A549 (cell line): ENCODE results near the gene SYT12.

ENCODE experiments used
- HDAC2 ChIP-seq: fragments of 200-600 bp; sonication (generic); IDR thresholded peaks from 2 replicates; pipeline ENCODE4 v1.6.1; 2016
- POLR2A ChIP-seq: IDR thresholded peaks from 2 replicates; pipeline ENCODE4 v1.6.1; 2012; ENCODE audit warnings: mild to moderate bottlenecking, low read length
- ZFP36 ChIP-seq: fragments of 450-650 bp; IDR thresholded peaks from 2 replicates; pipeline ENCODE4 v1.6.1; 2014; ENCODE audit warnings: borderline replicate concordance; ENCODE audit not compliant: partially characterized antibody
- TF ChIP-seq, protein P1 (sequence below): fragments of >200 bp; sonication (Bioruptor Twin); formaldehyde crosslinking; IDR thresholded peaks from 3 replicates; pipeline ENCODE4 v1.5.1; 2016
- TF ChIP-seq, protein P2 (sequence below): IDR thresholded peaks from 2 replicates; pipeline ENCODE4 v1.6.1; 2012

DNA sequence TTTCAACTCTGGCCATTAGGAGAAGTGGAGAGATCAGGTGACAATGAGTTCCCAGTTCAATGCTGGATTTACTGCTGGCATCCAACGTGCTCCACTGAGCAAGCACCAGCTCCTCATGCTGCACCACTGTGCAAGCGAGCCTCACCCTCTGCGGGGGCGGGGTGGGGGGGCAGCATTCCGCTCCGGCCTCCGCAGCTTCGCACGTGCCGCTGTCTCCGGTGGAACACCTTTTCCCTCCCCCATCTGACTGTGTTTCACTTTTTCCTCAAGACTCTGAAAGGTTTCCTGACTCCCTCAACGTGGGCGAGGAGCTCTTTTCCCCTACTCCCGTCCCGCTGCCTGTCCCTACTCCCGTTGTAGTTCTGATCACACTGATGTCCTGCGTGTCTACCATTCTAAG lies 32.9 kb downstream of the SYT12 start:
- TF ChIP-seq HDAC2 (no peak), ZFP36 (no peak), POLR2A (no peak)
- TF ChIP-seq, protein P1, sequence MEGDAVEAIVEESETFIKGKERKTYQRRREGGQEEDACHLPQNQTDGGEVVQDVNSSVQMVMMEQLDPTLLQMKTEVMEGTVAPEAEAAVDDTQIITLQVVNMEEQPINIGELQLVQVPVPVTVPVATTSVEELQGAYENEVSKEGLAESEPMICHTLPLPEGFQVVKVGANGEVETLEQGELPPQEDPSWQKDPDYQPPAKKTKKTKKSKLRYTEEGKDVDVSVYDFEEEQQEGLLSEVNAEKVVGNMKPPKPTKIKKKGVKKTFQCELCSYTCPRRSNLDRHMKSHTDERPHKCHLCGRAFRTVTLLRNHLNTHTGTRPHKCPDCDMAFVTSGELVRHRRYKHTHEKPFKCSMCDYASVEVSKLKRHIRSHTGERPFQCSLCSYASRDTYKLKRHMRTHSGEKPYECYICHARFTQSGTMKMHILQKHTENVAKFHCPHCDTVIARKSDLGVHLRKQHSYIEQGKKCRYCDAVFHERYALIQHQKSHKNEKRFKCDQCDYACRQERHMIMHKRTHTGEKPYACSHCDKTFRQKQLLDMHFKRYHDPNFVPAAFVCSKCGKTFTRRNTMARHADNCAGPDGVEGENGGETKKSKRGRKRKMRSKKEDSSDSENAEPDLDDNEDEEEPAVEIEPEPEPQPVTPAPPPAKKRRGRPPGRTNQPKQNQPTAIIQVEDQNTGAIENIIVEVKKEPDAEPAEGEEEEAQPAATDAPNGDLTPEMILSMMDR, result no peak
- TF ChIP-seq, protein P2, sequence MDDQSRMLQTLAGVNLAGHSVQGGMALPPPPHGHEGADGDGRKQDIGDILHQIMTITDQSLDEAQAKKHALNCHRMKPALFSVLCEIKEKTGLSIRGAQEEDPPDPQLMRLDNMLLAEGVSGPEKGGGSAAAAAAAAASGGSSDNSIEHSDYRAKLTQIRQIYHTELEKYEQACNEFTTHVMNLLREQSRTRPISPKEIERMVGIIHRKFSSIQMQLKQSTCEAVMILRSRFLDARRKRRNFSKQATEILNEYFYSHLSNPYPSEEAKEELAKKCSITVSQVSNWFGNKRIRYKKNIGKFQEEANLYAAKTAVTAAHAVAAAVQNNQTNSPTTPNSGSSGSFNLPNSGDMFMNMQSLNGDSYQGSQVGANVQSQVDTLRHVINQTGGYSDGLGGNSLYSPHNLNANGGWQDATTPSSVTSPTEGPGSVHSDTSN, result no peak
